B cell (primary cell): ENCODE measurements around the gene SCG2. TPM values are rescaled to one million over a fixed set of nuclear protein-coding genes. Genes with fewer than 3 reads are reported as not detected.

Experiments
- ATAC-seq: fragments of 200-7000 bp; cut with Tn5 transposase; one replicate; pipeline ENCODE4 v1.10.0; 2021; ENCODE audit warnings: low read depth, mild to moderate bottlenecking, moderate number of reproducible peaks, moderate library complexity
- CTCF ChIA-PET: fragments of 350-600 bp; sonication (Branson Sonifier 250); formaldehyde crosslinking; loops from one replicate; lab custom pipeline; 2021; ENCODE audit warnings: antibody characterized with exemption, inconsistent platforms; lab: Charles Lee
- POLR2A ChIA-PET: fragments of 350-600 bp; sonication (Branson Sonifier 250); formaldehyde crosslinking; loops from one replicate; lab custom pipeline; 2021; ENCODE audit warnings: antibody characterized with exemption; lab: Charles Lee
- DNase-seq: peaks from one replicate; pipeline ENCODE4 v3.0.0; 2013
- H2AFZ ChIP-seq: 2 replicates; pipeline ENCODE4 v1.6.1; 2012; ENCODE audit warnings: mild to moderate bottlenecking, low read depth, low read length; ENCODE audit not compliant: insufficient read depth, poor library complexity, severe bottlenecking
- H3K27ac ChIP-seq, 2 donors: 1 replicate in 1 of 2; 2 replicates in 1 of 2; pipeline ENCODE4 v1.5.1; 2012 to 2013; ENCODE audit warnings: low read length in 2 of 2, mild to moderate bottlenecking in 2 of 2, moderate library complexity in 1 of 2
- H3K27me3 ChIP-seq, 4 experiments: fragments of 200-600 bp in 1 of 4; sonication (generic) in 1 of 4; replicated peaks in 1 of 4; 1 replicate in 2 of 4; 2 replicates in 2 of 4; pipeline versions ENCODE4 v1.6.1 to v1.7.0; 2013 to 2016; ENCODE audit warnings: low read length in 3 of 4, mild to moderate bottlenecking in 2 of 4, mixed read lengths in 1 of 4, moderate library complexity in 1 of 4; ENCODE audit not compliant: insufficient read depth in 4 of 4, control insufficient read depth in 3 of 4; ENCODE audit errors: control extremely low read depth in 1 of 4
- H3K36me3 ChIP-seq, 2 experiments: replicated peaks in 1 of 2; 1 replicate in 1 of 2; 2 replicates in 1 of 2; pipeline versions ENCODE4 v1.6.1 to v1.7.1; 2013; ENCODE audit warnings: low read length in 1 of 2; ENCODE audit not compliant: insufficient read depth in 2 of 2, control insufficient read depth in 1 of 2; ENCODE audit errors: control extremely low read depth in 1 of 2, extremely low read depth in 1 of 2
- H3K4me1 ChIP-seq, 2 donors: fragments of 200-600 bp in 1 of 2; sonication (generic) in 1 of 2; 1 replicate in 1 of 2; 2 replicates in 1 of 2; pipeline versions ENCODE4 v1.5.1 to v1.6.1; 2013 to 2017; ENCODE audit warnings: low read length in 2 of 2; ENCODE audit not compliant: control insufficient read depth in 2 of 2, insufficient read depth in 2 of 2
- H3K4me2 ChIP-seq: replicated peaks from 2 replicates; pipeline ENCODE3; 2012; ENCODE audit warnings: mild to moderate bottlenecking, low read depth, low read length; ENCODE audit not compliant: poor library complexity, severe bottlenecking
- H3K4me3 ChIP-seq, 5 experiments: fragments of 200-600 bp in 1 of 5; sonication (generic) in 1 of 5; 1 replicate in 3 of 5; 2 replicates in 2 of 5; pipeline versions ENCODE4 v1.5.1 to v1.7.0; 2011 to 2016; ENCODE audit warnings: low read length in 4 of 5, mild to moderate bottlenecking in 4 of 5, low read depth in 2 of 5, control low read depth in 1 of 5, moderate library complexity in 1 of 5; ENCODE audit not compliant: insufficient read depth in 1 of 5; ENCODE audit errors: control extremely low read depth in 1 of 5, extremely low read depth in 1 of 5
- H3K79me2 ChIP-seq: fragments of 200-600 bp; sonication (generic); one replicate; pipeline ENCODE4 v1.6.0; 2016; ENCODE audit warnings: low read length; ENCODE audit not compliant: control insufficient read depth, insufficient read depth
- H3K9ac ChIP-seq: fragments of 200-600 bp; sonication (generic); 2 replicates; pipeline ENCODE4 v1.6.1; 2017; ENCODE audit warnings: mild to moderate bottlenecking, low read length, moderate library complexity
- H3K9me3 ChIP-seq, 3 donors: one replicate each; pipeline versions ENCODE4 v1.6.1 to v1.7.1; 2013; ENCODE audit warnings: low read length in 2 of 3; ENCODE audit not compliant: control insufficient read depth in 2 of 3, insufficient read depth in 1 of 3; ENCODE audit errors: control extremely low read depth in 1 of 3
- H4K20me1 ChIP-seq: 2 replicates; pipeline ENCODE4 v1.6.0; 2012; ENCODE audit warnings: mild to moderate bottlenecking, low read length; ENCODE audit not compliant: insufficient read depth, control insufficient read depth, poor library complexity, severe bottlenecking
- H3K27ac Mint-ChIP-seq: one replicate; pipeline ENCODE4 v1.8.0; 2021; ENCODE audit warnings: mixed read lengths
- H3K27me3 Mint-ChIP-seq: one replicate; pipeline ENCODE4 v1.8.0; 2021; ENCODE audit warnings: mixed read lengths
- H3K4me1 Mint-ChIP-seq: one replicate; pipeline ENCODE4 v1.8.0; 2021; ENCODE audit warnings: mixed read lengths
- H3K4me3 Mint-ChIP-seq: one replicate; pipeline ENCODE4 v1.8.0; 2021; ENCODE audit warnings: mixed read lengths
- H3K9me3 Mint-ChIP-seq: one replicate; pipeline ENCODE4 v1.8.0; 2022; ENCODE audit warnings: mixed read lengths; ENCODE audit not compliant: insufficient read depth
- CTCF ChIP-seq: fragments of 200-600 bp; IDR thresholded peaks from one replicate; pipeline ENCODE4 v1.8.0; 2022; ENCODE audit warnings: antibody characterized with exemption, mild to moderate bottlenecking
- EZH2 ChIP-seq: IDR thresholded peaks from 2 replicates; pipeline ENCODE4 v1.6.1; 2012; ENCODE audit warnings: borderline replicate concordance, low read depth, mild to moderate bottlenecking, moderate library complexity, low read length; ENCODE audit not compliant: insufficient read depth, poor library complexity, severe bottlenecking
- WGBS: methylation state at CpG from one replicate; pipeline ENCODE4 v1.1.5; 2013; ENCODE audit warnings: missing lambda C conversion rate; ENCODE audit not compliant: insufficient coverage; 5-methylcytosine and 5-hydroxymethylcytosine counted together
- intact Hi-C: fragments of 100-400 bp; cut with micrococcal nuclease; formaldehyde crosslinking; loops from one replicate; pipeline ENCODE4 v1.10.0; 2022
- polyA plus RNA-seq: library from polyadenylated mRNA; depleted of rRNA; stranded (reverse); fragments of >200 nt; gene quantifications from 2 replicates; pipeline ENCODE4 v1.2.3, GENCODE V29; 2012
- total RNA-seq, 2 donors: library from RNA; stranded (reverse); fragments of 120-200 nt in 1 of 2; gene quantifications; 1 replicate in 1 of 2; 2 replicates in 1 of 2; pipeline versions ENCODE4 v1.2.3 to v1.2.4, GENCODE V29; 2013 to 2022

SCG2 gene
- total and polyA plus RNA-seq, 2 donors (not counting 1 experiment from before 2014, with no cell fraction given) = 0.12 to 0.44 TPM

GRCh38 chr2:223649554-223650533, 47.7 kb upstream of the SCG2 start:
- H4K20me1 ChIP-seq = no peaks in the 10 kb centered on the region
- WGBS = 94% methylated on average over 3 of the region's 8 CpGs
- Mint-ChIP-seq H3K4me3 (no peak overlapping the region), H3K27ac (no peak overlapping the region), H3K27me3 (peaks cover 12% of the 10 kb centered on the region), H3K4me1 (no peaks in the 10 kb centered on the region), H3K9me3 (no peaks in the 10 kb centered on the region)
- no peaks in the 10 kb centered on the region for H3K36me3 ChIP-seq
- H2AFZ ChIP-seq = no peak overlapping the region
- no peak overlapping the region for H3K27ac ChIP-seq
- TF ChIP-seq EZH2 = no peak
- TF ChIP-seq CTCF = no peak
- DNase-seq (no peak), ATAC-seq (no peak)
- intact Hi-C loops = no loop called here
- no peaks in the 10 kb centered on the region for H3K4me1 ChIP-seq
- no peak overlapping the region for H3K4me3 ChIP-seq
- H3K9me3 ChIP-seq = no peaks in the 10 kb centered on the region
- no peak overlapping the region for H3K4me2 ChIP-seq
- POLR2A ChIA-PET = no interaction called here
- H3K9ac ChIP-seq = no peak overlapping the region
- CTCF ChIA-PET = no interaction called here
- no peaks in the 10 kb centered on the region for H3K79me2 ChIP-seq
- H3K27me3 ChIP-seq = no peaks in the 10 kb centered on the region

- no peaks in the 10 kb centered on the region for H3K36me3 ChIP-seq
- POLR2A ChIA-PET = no interaction called here
- H3K4me3 ChIP-seq = no peak overlapping the region
- H3K9me3 ChIP-seq = no peaks in the 10 kb centered on the region
- intact Hi-C loops = no loop called here
- no peaks in the 10 kb centered on the region for H3K27me3 ChIP-seq
- CTCF ChIA-PET = no interaction called here
- TF ChIP-seq CTCF (no peak), EZH2 (no peak)
- H3K4me2 ChIP-seq = no peak overlapping the region
- H4K20me1 ChIP-seq = no peaks in the 10 kb centered on the region
- no peak overlapping the region for H3K4me3 Mint-ChIP-seq
- no peaks in the 10 kb centered on the region for H3K9me3 Mint-ChIP-seq
- H3K79me2 ChIP-seq = no peaks in the 10 kb centered on the region
- no peak for DNase-seq
- no peaks in the 10 kb centered on the region for H3K4me1 Mint-ChIP-seq
- no peak overlapping the region for H3K27ac ChIP-seq
- peaks cover 7% of the 10 kb centered on the region for H3K27me3 Mint-ChIP-seq
- no peak overlapping the region for H3K27ac Mint-ChIP-seq
- H3K4me1 ChIP-seq = no peaks in the 10 kb centered on the region
- no peak overlapping the region for H3K9ac ChIP-seq
- no peak for ATAC-seq
- H2AFZ ChIP-seq = no peak overlapping the region
Observed at GRCh38 chr2:223648755-223649154, 46.6 kb upstream of the SCG2 start.
